HCT116 (cell line): ENCODE measurements around the gene BCKDHB. TPM values are rescaled to one million over a fixed set of nuclear protein-coding genes. Genes with fewer than 3 reads are reported as not detected.

Experiments
- ATAC-seq: fragments of 200-7000 bp; cut with Tn5 transposase; 2 replicates; pipeline ENCODE4 v1.9.1; 2020; ENCODE audit warnings: mild to moderate bottlenecking, moderate library complexity
- BruUV-seq: library from RNA; stranded (reverse); fragments of 400-500 nt; replicated peaks from 2 replicates; lab custom pipeline; 2021; lab: Mats Ljungman, UMichigan
- CTCF ChIA-PET: fragments of 300-600 bp; sonication (Branson Sonifier 250); formaldehyde crosslinking; loops from one replicate; lab custom pipeline; 2021; ENCODE audit warnings: antibody characterized with exemption; lab: Charles Lee
- POLR2A ChIA-PET: fragments of 300-600, 350-600 bp; sonication (Branson Sonifier 250); formaldehyde crosslinking; loops from one replicate; lab custom pipeline; 2021; ENCODE audit warnings: antibody characterized with exemption; lab: Charles Lee
- RAD21 ChIA-PET, 2 experiments: fragments of 300-600 bp; sonication (Branson Sonifier 250); formaldehyde crosslinking; loops; one replicate each; lab custom pipeline; 2023; ENCODE audit warnings: low total read pairs in 2 of 2; ENCODE audit not compliant: uncharacterized antibody in 2 of 2, unreplicated experiment in 2 of 2, low non-redundant PET in 1 of 2; lab: Charles Lee
- DNase-seq: peaks from one replicate; pipeline ENCODE4 v3.0.0-alpha.2; 2010; ENCODE audit warnings: low read depth, low spot score
- H2AFZ ChIP-seq: fragments of 200-600 bp; shearing (Covaris generic), sonication (generic); 2 replicates; pipeline ENCODE4 v1.6.1; 2017; ENCODE audit warnings: low read depth, mixed run types, mixed read lengths, antibody characterized with exemption, low read length; ENCODE audit not compliant: poor library complexity, severe bottlenecking
- H3K27ac ChIP-seq: 2 replicates; pipeline ENCODE4 v1.5.1; 2012; ENCODE audit warnings: low read depth, low read length
- H3K27me3 ChIP-seq: fragments of 200-600 bp; sonication (generic); 2 replicates; pipeline ENCODE4 v1.6.1; 2016; ENCODE audit warnings: mixed run types, low read length, mixed read lengths; ENCODE audit not compliant: insufficient read depth
- H3K36me3 ChIP-seq, 2 experiments: fragments of 200-500 bp in 1 of 2; fragments of 200-600 bp in 1 of 2; sonication (Bioruptor generic) in 1 of 2; sonication (generic) in 1 of 2; 2 replicates each; pipeline versions ENCODE4 v1.5.1 to v1.6.1; 2014 to 2016; ENCODE audit warnings: low read length in 2 of 2, inconsistent platforms in 1 of 2, mixed read lengths in 1 of 2, mixed run types in 1 of 2; ENCODE audit not compliant: insufficient read depth in 2 of 2, control insufficient read depth in 1 of 2
- H3K4me1 ChIP-seq, 2 experiments: fragments of 200-600 bp in 1 of 2; sonication (generic) in 1 of 2; 2 replicates each; pipeline versions ENCODE4 v1.5.1 to v1.6.1; 2012 to 2017; ENCODE audit warnings: low read length in 2 of 2, inconsistent platforms in 1 of 2, mild to moderate bottlenecking in 1 of 2, mixed read lengths in 1 of 2, mixed run types in 1 of 2, moderate library complexity in 1 of 2; ENCODE audit not compliant: insufficient read depth in 2 of 2, control insufficient read depth in 1 of 2
- H3K4me2 ChIP-seq: fragments of 200-600 bp; sonication (generic); 2 replicates; pipeline ENCODE4 v1.6.1; 2017; ENCODE audit warnings: mixed run types, low read length, mixed read lengths
- H3K4me3 ChIP-seq, 2 experiments: fragments of 200-600 bp in 1 of 2; sonication (generic) in 1 of 2; replicated peaks in 1 of 2; 2 replicates each; pipeline ENCODE4 v1.5.1; 2011 to 2016; ENCODE audit warnings: low read length in 2 of 2, control low read depth in 1 of 2, low read depth in 1 of 2, mild to moderate bottlenecking in 1 of 2, mixed read lengths in 1 of 2, mixed run types in 1 of 2
- H3K79me2 ChIP-seq: fragments of 200-600 bp; sonication (generic); 2 replicates; pipeline ENCODE4 v1.6.1; 2017; ENCODE audit warnings: mild to moderate bottlenecking, mixed run types, low read length, moderate library complexity, mixed read lengths; ENCODE audit not compliant: insufficient read depth
- H3K9ac ChIP-seq: fragments of 200-600 bp; sonication (generic); 2 replicates; pipeline ENCODE4 v1.6.1; 2016; ENCODE audit warnings: low read length, mixed read lengths
- H3K9me2 ChIP-seq: fragments of 200-600 bp; sonication (generic), shearing (Covaris generic); 2 replicates; pipeline ENCODE4 v1.6.1; 2017; ENCODE audit warnings: mixed run types, mild to moderate bottlenecking, moderate library complexity; ENCODE audit not compliant: insufficient read depth
- H3K9me3 ChIP-seq, 2 experiments: fragments of 200-500 bp in 1 of 2; fragments of 200-600 bp in 1 of 2; sonication (Bioruptor generic) in 1 of 2; sonication (generic) in 1 of 2; 2 replicates each; pipeline ENCODE4 v1.6.1; 2014 to 2017; ENCODE audit warnings: low read length in 2 of 2, mixed read lengths in 2 of 2, inconsistent platforms in 1 of 2, low read depth in 1 of 2, mild to moderate bottlenecking in 1 of 2, mixed run types in 1 of 2, moderate library complexity in 1 of 2; ENCODE audit not compliant: control insufficient read depth in 1 of 2, insufficient read depth in 1 of 2
- H4K20me1 ChIP-seq: fragments of 200-600 bp; sonication (generic), shearing (Covaris generic); 2 replicates; pipeline ENCODE4 v1.6.1; 2017; ENCODE audit warnings: mixed run types, mild to moderate bottlenecking, moderate library complexity; ENCODE audit not compliant: insufficient read depth
- ATF3 ChIP-seq: IDR thresholded peaks from 2 replicates; pipeline ENCODE4 v1.6.1; 2012
- ELF1 ChIP-seq: IDR thresholded peaks from 2 replicates; pipeline ENCODE4 v1.6.1; 2012; ENCODE audit warnings: low read depth, borderline replicate concordance
- EZH2 ChIP-seq: fragments of 200-600 bp; sonication (generic); IDR thresholded peaks from 2 replicates; pipeline ENCODE4 v1.6.1; 2017; ENCODE audit warnings: antibody characterized with exemption, mixed run types
- EZH2phosphoT487 ChIP-seq: fragments of 200-600 bp; IDR thresholded peaks from 2 replicates; pipeline ENCODE4 v1.6.1; 2018; ENCODE audit warnings: antibody characterized with exemption, borderline replicate concordance
- JUND ChIP-seq: IDR thresholded peaks from 2 replicates; pipeline ENCODE4 v1.6.1; 2012
- RAD21 ChIP-seq: IDR thresholded peaks from 2 replicates; pipeline ENCODE4 v1.6.1; 2012; ENCODE audit warnings: low read depth, mild to moderate bottlenecking
- REST ChIP-seq: IDR thresholded peaks from 2 replicates; pipeline ENCODE4 v1.6.1; 2012; ENCODE audit warnings: low read depth
- SIN3A ChIP-seq: IDR thresholded peaks from 2 replicates; pipeline ENCODE4 v1.6.1; 2012; ENCODE audit warnings: low read depth
- SP1 ChIP-seq: IDR thresholded peaks from 2 replicates; pipeline ENCODE4 v1.6.1; 2012; ENCODE audit warnings: low read depth
- SRF ChIP-seq: IDR thresholded peaks from 2 replicates; pipeline ENCODE4 v1.6.1; 2012; ENCODE audit warnings: low read depth
- TCF7L2 ChIP-seq: IDR thresholded peaks from 2 replicates; pipeline ENCODE4 v1.7.0; 2011; ENCODE audit warnings: borderline replicate concordance, inconsistent platforms; ENCODE audit not compliant: insufficient read depth, insufficient read length; ENCODE audit errors: extremely low read depth
- YY1 ChIP-seq: IDR thresholded peaks from 2 replicates; pipeline ENCODE4 v1.6.1; 2011; ENCODE audit warnings: low read length, low read depth, moderate library complexity, mild to moderate bottlenecking; ENCODE audit not compliant: insufficient replicate concordance; ENCODE audit errors: extremely low read depth
- ZNF274 ChIP-seq: fragments of 200-500 bp; sonication (Bioruptor generic); IDR thresholded peaks from 2 replicates; pipeline ENCODE4 v1.6.1; 2014; ENCODE audit warnings: mild to moderate bottlenecking, low read depth, low read length, inconsistent platforms
- intact Hi-C: fragments of 100-400 bp; cut with micrococcal nuclease; formaldehyde crosslinking; loops from 2 replicates; pipeline ENCODE4 v1.10.0; 2022
- total RNA-seq: library from RNA; stranded (reverse); gene quantifications from one replicate; pipeline ENCODE4 v1.2.1, GENCODE V29; 2021; ENCODE audit not compliant: unreplicated experiment

Gene BCKDHB
- total RNA-seq, 1 experiment from 2014 or later: 11.2 TPM

GRCh38 chr6:80287112-80287511 lies 180.6 kb downstream of the BCKDHB start:
- Histone ChIP-seq H3K27me3 (no peaks in the 10 kb centered on the region), H3K4me1 (no peaks in the 10 kb centered on the region), H2AFZ (no peak overlapping the region), H4K20me1 (no peaks in the 10 kb centered on the region), H3K9me2 (no peaks in the 10 kb centered on the region), H3K4me2 (no peak overlapping the region), H3K9me3 (no peaks in the 10 kb centered on the region), H3K27ac (no peak overlapping the region), H3K36me3 (no peaks in the 10 kb centered on the region), H3K4me3 (no peak overlapping the region), H3K9ac (no peak overlapping the region), H3K79me2 (no peaks in the 10 kb centered on the region)
- intact Hi-C loops: no loop called here
- ChIA-PET CTCF (no interaction called here), POLR2A (no interaction called here), RAD21 (no interaction called here)
- no TSS peak for BruUV-seq
- DNase-seq: no peak
- no peak for ATAC-seq
- TF ChIP-seq SIN3A: no peak
- TF ChIP-seq YY1: no peak
- TF ChIP-seq RAD21: no peak
- no peak for TF ChIP-seq TCF7L2
- no peak for TF ChIP-seq JUND
- no peak for TF ChIP-seq REST
- TF ChIP-seq ZNF274: no peak
- TF ChIP-seq EZH2: no peak
- no peak for TF ChIP-seq EZH2phosphoT487
- no peak for TF ChIP-seq ELF1
- TF ChIP-seq ATF3: no peak
- TF ChIP-seq SRF: no peak
- no peak for TF ChIP-seq SP1
